ENCODE measurements around the gene ZG16.

GRCh38 chr16:29744541-29745101 lies 33.4 kb upstream of the ZG16 start:
- TF ChIP-seq, protein P1, sequence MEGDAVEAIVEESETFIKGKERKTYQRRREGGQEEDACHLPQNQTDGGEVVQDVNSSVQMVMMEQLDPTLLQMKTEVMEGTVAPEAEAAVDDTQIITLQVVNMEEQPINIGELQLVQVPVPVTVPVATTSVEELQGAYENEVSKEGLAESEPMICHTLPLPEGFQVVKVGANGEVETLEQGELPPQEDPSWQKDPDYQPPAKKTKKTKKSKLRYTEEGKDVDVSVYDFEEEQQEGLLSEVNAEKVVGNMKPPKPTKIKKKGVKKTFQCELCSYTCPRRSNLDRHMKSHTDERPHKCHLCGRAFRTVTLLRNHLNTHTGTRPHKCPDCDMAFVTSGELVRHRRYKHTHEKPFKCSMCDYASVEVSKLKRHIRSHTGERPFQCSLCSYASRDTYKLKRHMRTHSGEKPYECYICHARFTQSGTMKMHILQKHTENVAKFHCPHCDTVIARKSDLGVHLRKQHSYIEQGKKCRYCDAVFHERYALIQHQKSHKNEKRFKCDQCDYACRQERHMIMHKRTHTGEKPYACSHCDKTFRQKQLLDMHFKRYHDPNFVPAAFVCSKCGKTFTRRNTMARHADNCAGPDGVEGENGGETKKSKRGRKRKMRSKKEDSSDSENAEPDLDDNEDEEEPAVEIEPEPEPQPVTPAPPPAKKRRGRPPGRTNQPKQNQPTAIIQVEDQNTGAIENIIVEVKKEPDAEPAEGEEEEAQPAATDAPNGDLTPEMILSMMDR (IDR thresholded peaks at IDR 0.05): no peak
- TF ChIP-seq EP300 (IDR thresholded peaks at IDR 0.05): no peak
